ENCODE data around the gene CSH2. TPM values are rescaled to one million over a fixed set of nuclear protein-coding genes. Genes with fewer than 3 reads are reported as not detected.
A peak's percentile ranks its signal among the peaks of the same experiment; 100 is the strongest.

The CSH2 gene
- total RNA-seq, 1 donor from 2014 or later: not detected

- no peak for DNase-seq (ENCODE audit: low read depth)
- Histone ChIP-seq H3K36me3 (ENCODE audit: control insufficient read depth, insufficient read depth, low read length) (peaks cover 6% of the 10 kb centered on the region), H3K4me3 (ENCODE audit: low read depth, low read length) (no peak overlapping the region), H3K27me3 (ENCODE audit: control insufficient read depth, insufficient read depth, low read length) (no peaks in the 10 kb centered on the region)
- no peak for TF ChIP-seq CTCF (IDR thresholded peaks at IDR 0.05; ENCODE audit: insufficient read depth, low read length, poor library complexity, severe bottlenecking)
These were observed 38.2 kb downstream of the CSH2 start for GRCh38 chr17:63835167-63835720.

GRCh38 chr17:63834431-63835166 lies 38.9 kb downstream of the CSH2 start:
- Histone ChIP-seq H3K36me3 (ENCODE audit: control insufficient read depth, insufficient read depth, low read length) (peaks cover 7% of the 10 kb centered on the region), H3K27me3 (ENCODE audit: control insufficient read depth, insufficient read depth, low read length) (no peaks in the 10 kb centered on the region), H3K4me3 (ENCODE audit: low read depth, low read length) (no peak overlapping the region)
- peak; percentile 80 for TF ChIP-seq CTCF (IDR thresholded peaks at IDR 0.05; ENCODE audit: insufficient read depth, low read length, poor library complexity, severe bottlenecking)
- DNase-seq (ENCODE audit: low read depth): no peak

- Histone ChIP-seq H3K36me3 (ENCODE audit: control insufficient read depth, insufficient read depth, low read length) (peaks cover 7% of the 10 kb centered on the region), H3K4me3 (ENCODE audit: low read depth, low read length) (no peak overlapping the region), H3K27me3 (ENCODE audit: control insufficient read depth, insufficient read depth, low read length) (no peaks in the 10 kb centered on the region)
- no peak for TF ChIP-seq CTCF (IDR thresholded peaks at IDR 0.05; ENCODE audit: insufficient read depth, low read length, poor library complexity, severe bottlenecking)
- no peak for DNase-seq (ENCODE audit: low read depth)
These were observed 39.6 kb downstream of the CSH2 start for GRCh38 chr17:63833741-63834373.

- DNase-seq (ENCODE audit: low read depth): no peak
- Histone ChIP-seq H3K36me3 (ENCODE audit: control insufficient read depth, insufficient read depth, low read length) (peaks cover 7% of the 10 kb centered on the region), H3K27me3 (ENCODE audit: control insufficient read depth, insufficient read depth, low read length) (no peaks in the 10 kb centered on the region), H3K4me3 (ENCODE audit: low read depth, low read length) (no peak overlapping the region)
- no peak for TF ChIP-seq CTCF (IDR thresholded peaks at IDR 0.05; ENCODE audit: insufficient read depth, low read length, poor library complexity, severe bottlenecking)
These were observed 40.3 kb downstream of the CSH2 start for GRCh38 chr17:63833026-63833740.

GRCh38 chr17:63832455-63832854 lies 41.0 kb downstream of the CSH2 start:
- no peak for TF ChIP-seq CTCF (IDR thresholded peaks at IDR 0.05; ENCODE audit: insufficient read depth, low read length, poor library complexity, severe bottlenecking)
- Histone ChIP-seq H3K36me3 (ENCODE audit: control insufficient read depth, insufficient read depth, low read length) (peaks cover 7% of the 10 kb centered on the region), H3K4me3 (ENCODE audit: low read depth, low read length) (no peak overlapping the region), H3K27me3 (ENCODE audit: control insufficient read depth, insufficient read depth, low read length) (no peaks in the 10 kb centered on the region)
- DNase-seq (ENCODE audit: low read depth): no peak

Data from kidney epithelial cell (primary cell).